T-helper 1 cell treated with Interleukin-12 subunit alpha and Interleukin-12 subunit beta and Interleukin-4 antibody, amounts not matched to agents 30 μg/mL and 1 μg/mL, for 36 hours (primary cell): ENCODE data around the gene INMT.

Experiments
- H3K27ac Mint-ChIP-seq: one replicate; pipeline ENCODE4 v1.8.0; 2021; ENCODE audit warnings: mild to moderate bottlenecking, mixed read lengths
- H3K27me3 Mint-ChIP-seq: one replicate; pipeline ENCODE4 v1.8.0; 2021; ENCODE audit warnings: low read depth, mixed read lengths
- H3K36me3 Mint-ChIP-seq: one replicate; pipeline ENCODE4 v1.8.0; 2021; ENCODE audit warnings: low read depth, mixed read lengths
- H3K4me1 Mint-ChIP-seq: one replicate; pipeline ENCODE4 v1.8.0; 2021; ENCODE audit warnings: low read depth, mixed read lengths
- H3K4me3 Mint-ChIP-seq: one replicate; pipeline ENCODE4 v1.8.0; 2021; ENCODE audit warnings: mild to moderate bottlenecking, moderate library complexity, mixed read lengths
- H3K9me3 Mint-ChIP-seq: one replicate; pipeline ENCODE4 v1.8.0; 2021; ENCODE audit warnings: mixed read lengths

The INMT gene

DNA sequence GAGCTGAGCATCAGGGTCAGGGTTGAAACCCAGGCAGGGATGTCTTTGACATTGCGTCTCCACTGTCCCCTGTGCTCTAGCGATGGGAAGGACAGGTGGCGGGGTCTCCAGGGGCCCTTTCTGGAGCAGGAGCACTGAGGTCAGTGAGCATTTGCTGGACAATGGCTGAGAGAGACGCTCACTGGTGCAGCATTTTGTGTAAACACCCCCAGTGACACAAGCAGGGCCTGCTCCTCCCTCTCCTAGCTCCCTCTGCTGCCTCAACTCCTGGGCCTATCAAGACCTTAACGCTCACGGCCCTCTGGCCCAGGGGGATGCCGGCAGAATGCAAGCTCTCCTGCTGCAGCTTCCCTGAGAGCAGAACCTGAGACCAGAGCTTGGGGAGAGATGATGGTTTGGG is 17.4 kb upstream of the INMT start:
- Mint-ChIP-seq H3K4me3 (no peak overlapping the region), H3K9me3 (no peaks in the 10 kb centered on the region), H3K4me1 (peaks cover 30% of the 10 kb centered on the region), H3K27ac (no peak overlapping the region), H3K36me3 (peaks cover 8% of the 10 kb centered on the region), H3K27me3 (no peaks in the 10 kb centered on the region)

- Mint-ChIP-seq H3K27ac (no peak overlapping the region), H3K4me3 (no peak overlapping the region), H3K4me1 (peaks cover 26% of the 10 kb centered on the region)
Measured at GRCh38 chr7:30735631-30736030, 16.3 kb upstream of the INMT start.

GRCh38 chr7:30736291-30736690 is 15.6 kb upstream of the INMT start:
- Mint-ChIP-seq H3K27me3 (no peaks in the 10 kb centered on the region), H3K4me1 (peaks cover 24% of the 10 kb centered on the region), H3K4me3 (no peak overlapping the region), H3K27ac (no peak overlapping the region), H3K9me3 (no peaks in the 10 kb centered on the region), H3K36me3 (peaks cover 8% of the 10 kb centered on the region)

More at GRCh38 chr7:30735631-30736030, 16.3 kb upstream of the INMT start:
- H3K9me3 Mint-ChIP-seq = no peaks in the 10 kb centered on the region
- peaks cover 8% of the 10 kb centered on the region for H3K36me3 Mint-ChIP-seq
- no peaks in the 10 kb centered on the region for H3K27me3 Mint-ChIP-seq

DNA sequence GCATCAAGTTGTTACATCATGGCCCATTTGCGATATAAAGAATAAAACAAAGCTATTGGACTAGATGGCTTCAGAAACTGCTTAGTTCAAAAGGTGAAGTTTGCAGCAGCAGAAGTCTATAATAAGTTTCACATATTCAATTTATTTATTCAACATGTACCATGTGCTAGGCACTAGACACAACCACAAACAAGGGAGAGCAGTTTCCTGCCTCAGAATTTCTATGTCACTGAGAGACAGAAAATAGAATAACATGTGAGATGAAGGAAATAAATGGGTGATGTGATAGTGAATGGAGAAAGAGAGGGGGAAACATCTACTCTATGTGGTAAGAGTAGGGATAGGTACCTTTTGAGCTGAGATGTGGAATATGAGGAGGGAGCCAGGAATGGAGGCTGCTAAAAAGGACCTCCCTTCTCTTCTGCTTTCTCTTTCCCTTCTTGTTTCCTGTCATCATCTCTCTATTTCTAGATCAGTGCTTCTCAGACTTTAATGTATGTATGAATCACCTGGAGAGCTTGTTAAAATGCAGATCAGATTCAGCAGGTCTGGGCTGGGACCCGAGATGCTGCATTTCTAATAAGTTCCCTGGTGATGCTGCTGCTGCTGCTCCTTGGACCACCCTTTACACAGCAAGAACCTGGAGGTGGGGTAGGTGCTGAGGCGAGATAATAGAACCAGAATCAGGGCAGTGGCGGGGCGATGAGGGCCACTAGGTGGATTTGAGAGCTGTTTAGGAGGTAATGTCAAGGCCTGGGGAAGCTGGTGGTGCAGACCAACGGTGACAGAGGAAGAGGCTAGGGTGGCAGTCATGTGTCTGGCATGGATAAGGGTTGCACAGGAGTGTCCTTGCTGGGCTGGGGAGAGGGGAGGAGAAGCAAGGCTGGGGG is 13.7 kb upstream of the INMT start:
- Mint-ChIP-seq H3K27me3 (no peaks in the 10 kb centered on the region), H3K36me3 (peaks cover 8% of the 10 kb centered on the region), H3K9me3 (no peaks in the 10 kb centered on the region), H3K4me3 (peak overlapping the region; percentile 29), H3K27ac (peak overlapping the region; percentile 86), H3K4me1 (peaks cover 22% of the 10 kb centered on the region)

DNA sequence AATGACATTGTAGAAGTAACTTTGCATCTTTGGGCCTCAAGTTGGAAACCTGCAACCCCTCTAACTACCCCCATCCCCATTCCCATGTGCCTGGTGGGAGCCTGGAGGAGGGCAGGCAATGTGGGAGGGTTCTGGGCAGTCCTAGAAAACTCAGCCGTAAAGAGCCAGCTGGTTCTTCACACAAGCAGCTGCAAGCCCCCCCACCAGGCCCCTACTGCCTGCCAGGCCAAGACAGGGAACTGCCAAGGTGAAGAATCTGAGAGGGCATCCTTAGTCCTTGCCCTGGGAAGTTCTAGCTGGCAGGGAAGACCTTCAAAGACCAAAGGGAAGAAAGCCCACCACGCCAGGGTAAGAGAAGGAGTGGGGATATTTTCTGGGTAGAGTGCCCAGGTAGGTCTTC is 12.2 kb upstream of the INMT start:
- H3K36me3 Mint-ChIP-seq = peaks cover 7% of the 10 kb centered on the region
- no peak overlapping the region for H3K27ac Mint-ChIP-seq
- no peaks in the 10 kb centered on the region for H3K9me3 Mint-ChIP-seq
- no peak overlapping the region for H3K4me3 Mint-ChIP-seq
- H3K4me1 Mint-ChIP-seq = peaks cover 30% of the 10 kb centered on the region
- no peaks in the 10 kb centered on the region for H3K27me3 Mint-ChIP-seq

DNA sequence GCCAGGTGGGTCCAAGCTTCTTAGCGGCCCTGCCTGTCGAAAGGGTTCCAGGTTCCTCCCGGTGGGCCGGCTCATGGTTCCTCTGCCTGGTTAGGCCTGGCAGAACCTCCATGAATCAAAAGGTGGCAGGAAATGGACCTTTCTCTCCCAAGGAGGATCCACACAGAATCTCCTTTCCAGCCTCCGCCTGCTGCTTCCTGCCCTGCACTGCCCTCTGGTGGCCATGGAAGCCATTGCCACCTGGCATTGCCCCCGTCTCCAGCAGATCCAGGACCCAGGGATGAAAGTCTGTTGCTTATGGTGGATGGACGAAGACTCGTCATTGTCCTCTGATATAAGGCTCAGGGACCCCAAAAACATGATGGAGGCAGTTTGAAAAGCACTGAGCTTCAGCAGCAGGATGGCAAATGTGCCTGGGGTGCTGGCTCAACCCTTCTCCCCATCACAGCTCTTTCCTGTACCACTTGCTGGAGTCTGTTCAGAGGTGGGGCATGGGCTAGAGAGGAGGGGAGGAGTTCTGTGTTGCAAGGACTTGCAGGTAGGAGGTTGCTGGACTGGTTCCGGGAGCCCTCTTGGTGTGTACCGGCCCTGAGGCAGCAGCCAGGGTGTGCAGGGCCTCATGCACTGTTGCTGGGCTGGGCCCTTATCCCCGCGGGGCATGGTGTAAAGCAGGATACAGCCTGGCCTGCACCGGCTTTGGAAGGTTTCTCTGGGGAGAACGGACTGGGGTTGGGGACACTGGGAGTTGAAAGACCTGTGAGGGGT is 11.3 kb upstream of the INMT start:
- no peak overlapping the region for H3K4me3 Mint-ChIP-seq
- peaks cover 2% of the 10 kb centered on the region for H3K36me3 Mint-ChIP-seq
- H3K27ac Mint-ChIP-seq = no peak overlapping the region
- H3K9me3 Mint-ChIP-seq = no peaks in the 10 kb centered on the region
- H3K4me1 Mint-ChIP-seq = peaks cover 30% of the 10 kb centered on the region
- no peaks in the 10 kb centered on the region for H3K27me3 Mint-ChIP-seq

DNA sequence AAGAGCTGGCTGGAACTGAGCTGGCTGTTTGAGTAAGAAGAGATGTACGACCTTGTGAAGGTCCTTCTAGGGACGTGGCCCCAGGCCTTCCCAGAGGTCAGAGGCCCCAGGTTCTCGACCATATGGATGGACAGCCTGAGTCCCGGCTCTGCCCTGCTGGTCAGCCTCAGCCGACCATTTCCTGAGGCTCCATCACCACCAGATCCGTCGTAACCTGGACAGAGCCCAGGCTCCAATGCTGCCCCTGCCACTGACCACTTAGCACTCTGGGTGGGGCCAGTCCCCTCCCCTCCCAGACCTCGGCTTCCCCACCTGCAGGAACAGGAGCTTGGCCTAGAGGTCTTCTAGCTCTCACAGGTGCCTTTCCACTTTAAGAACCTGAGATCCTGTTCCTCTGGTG is 10.6 kb upstream of the INMT start:
- Mint-ChIP-seq H3K4me3 (no peak overlapping the region), H3K9me3 (no peaks in the 10 kb centered on the region), H3K4me1 (peaks cover 30% of the 10 kb centered on the region), H3K27me3 (no peaks in the 10 kb centered on the region), H3K27ac (no peak overlapping the region), H3K36me3 (peaks cover 2% of the 10 kb centered on the region)

DNA sequence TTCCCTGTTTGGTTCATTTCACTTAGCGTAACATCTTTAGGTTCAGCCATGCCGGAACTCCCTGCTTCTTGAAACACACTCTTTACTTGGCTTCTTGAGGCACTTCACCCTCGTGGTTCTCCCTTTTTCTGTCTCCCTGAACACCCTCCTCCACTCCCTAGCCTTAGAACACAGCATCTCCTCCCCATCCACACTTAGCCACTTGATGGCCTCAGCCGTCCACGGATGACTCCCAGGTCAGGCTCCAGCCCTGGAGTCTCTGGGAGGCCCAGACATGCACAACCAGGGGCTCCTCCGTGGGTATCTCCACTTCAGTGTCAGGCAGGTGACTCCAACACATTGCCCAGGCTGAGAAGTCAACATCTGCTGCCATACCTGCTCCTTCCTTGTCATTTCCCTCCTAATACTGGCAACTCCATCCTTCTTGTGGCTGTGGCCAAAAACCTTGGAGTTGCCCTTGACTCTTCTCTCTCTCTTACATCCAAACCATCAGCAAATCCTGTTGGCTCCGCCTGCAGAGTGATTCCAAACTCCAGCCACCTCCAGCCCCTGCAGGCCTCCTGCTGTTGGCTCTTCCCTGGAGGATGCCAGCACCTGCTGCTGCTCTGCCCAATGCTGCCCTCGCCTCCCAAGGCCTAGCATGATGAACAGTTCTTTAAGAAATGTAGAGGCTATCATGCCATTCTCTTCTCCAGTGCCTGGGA is 8.4 kb upstream of the INMT start:
- Mint-ChIP-seq H3K9me3 (no peaks in the 10 kb centered on the region), H3K27ac (no peak overlapping the region), H3K36me3 (no peaks in the 10 kb centered on the region), H3K4me3 (no peak overlapping the region), H3K4me1 (peaks cover 17% of the 10 kb centered on the region), H3K27me3 (no peaks in the 10 kb centered on the region)

DNA sequence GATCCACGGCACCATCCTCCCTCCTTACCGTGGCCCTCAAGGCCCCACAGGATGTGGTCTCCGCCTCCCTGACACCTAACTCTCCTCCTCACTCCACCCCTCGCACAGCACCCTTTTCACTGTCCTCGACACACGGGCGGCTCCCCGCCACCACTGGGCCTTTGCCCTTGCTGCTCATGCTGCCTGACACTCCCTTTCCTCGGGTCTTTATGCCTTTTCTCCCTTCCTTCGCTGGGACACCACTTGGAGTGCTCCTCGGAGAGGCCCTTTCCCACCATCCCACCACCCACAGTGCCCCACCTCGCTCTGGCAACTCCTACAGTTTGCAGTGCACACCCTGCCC is 7.9 kb upstream of the INMT start:
- Mint-ChIP-seq H3K27ac (no peak overlapping the region), H3K36me3 (no peaks in the 10 kb centered on the region), H3K27me3 (no peaks in the 10 kb centered on the region), H3K9me3 (no peaks in the 10 kb centered on the region), H3K4me1 (peaks cover 12% of the 10 kb centered on the region), H3K4me3 (no peak overlapping the region)

DNA sequence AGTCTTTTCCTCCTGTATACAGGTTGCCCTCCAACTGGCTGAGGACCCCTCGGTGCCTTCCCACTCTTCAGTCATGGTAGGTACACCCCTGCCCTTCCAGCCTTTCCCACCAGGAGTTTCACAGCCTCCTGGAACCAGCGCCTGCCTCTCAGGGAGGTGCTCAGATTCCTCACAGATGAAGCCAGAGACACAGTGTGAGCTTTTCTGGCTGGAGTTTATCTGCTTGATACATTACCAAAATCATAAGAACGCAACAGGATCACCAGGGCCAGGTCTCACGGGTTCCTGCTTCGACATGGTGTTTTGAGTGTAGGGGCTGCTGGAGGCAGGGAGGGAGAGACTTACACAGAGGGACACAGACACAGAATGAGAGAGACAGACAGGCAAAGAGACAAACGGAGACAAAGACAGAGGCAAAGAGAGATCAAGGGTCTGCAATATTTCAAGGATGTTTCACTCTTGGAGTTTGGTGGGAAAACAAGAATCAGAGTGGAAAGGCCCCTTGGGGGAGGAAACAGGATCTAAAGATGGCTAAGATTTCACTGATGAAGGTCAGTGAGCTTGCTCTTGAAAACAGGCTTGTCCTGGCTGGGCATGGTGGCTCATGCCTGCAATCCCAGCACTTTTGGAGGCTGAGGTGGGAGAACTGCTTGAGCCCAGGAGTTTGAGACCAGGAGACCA is 6.5 kb upstream of the INMT start:
- Mint-ChIP-seq H3K36me3 (no peaks in the 10 kb centered on the region), H3K9me3 (no peaks in the 10 kb centered on the region), H3K4me1 (peaks cover 10% of the 10 kb centered on the region), H3K4me3 (no peak overlapping the region), H3K27ac (no peak overlapping the region), H3K27me3 (peaks cover 3% of the 10 kb centered on the region)

DNA sequence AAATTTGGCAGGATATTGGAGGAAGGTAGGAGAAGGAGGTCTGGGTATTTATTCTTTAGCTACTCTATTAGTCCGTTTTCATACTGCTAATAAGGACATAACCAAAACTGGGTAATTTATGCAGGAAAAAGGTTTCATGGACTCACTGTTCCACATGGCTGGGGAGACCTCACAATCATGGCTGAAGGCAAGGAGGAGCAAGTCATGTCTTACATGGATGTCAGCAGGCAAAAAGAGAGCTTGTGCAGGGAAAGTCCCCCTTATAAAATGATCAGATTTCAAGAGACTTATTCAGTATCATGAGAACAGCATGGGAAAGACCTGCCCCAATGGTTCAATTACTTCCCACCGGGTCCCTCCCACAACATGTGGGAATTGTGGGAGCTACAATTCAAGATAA is 1.9 kb upstream of the INMT start:
- H3K27me3 Mint-ChIP-seq = peaks cover 3% of the 10 kb centered on the region
- H3K9me3 Mint-ChIP-seq = no peaks in the 10 kb centered on the region
- H3K36me3 Mint-ChIP-seq = no peaks in the 10 kb centered on the region
- H3K4me3 Mint-ChIP-seq = no peak overlapping the region
- no peak overlapping the region for H3K27ac Mint-ChIP-seq
- H3K4me1 Mint-ChIP-seq = no peaks in the 10 kb centered on the region

DNA sequence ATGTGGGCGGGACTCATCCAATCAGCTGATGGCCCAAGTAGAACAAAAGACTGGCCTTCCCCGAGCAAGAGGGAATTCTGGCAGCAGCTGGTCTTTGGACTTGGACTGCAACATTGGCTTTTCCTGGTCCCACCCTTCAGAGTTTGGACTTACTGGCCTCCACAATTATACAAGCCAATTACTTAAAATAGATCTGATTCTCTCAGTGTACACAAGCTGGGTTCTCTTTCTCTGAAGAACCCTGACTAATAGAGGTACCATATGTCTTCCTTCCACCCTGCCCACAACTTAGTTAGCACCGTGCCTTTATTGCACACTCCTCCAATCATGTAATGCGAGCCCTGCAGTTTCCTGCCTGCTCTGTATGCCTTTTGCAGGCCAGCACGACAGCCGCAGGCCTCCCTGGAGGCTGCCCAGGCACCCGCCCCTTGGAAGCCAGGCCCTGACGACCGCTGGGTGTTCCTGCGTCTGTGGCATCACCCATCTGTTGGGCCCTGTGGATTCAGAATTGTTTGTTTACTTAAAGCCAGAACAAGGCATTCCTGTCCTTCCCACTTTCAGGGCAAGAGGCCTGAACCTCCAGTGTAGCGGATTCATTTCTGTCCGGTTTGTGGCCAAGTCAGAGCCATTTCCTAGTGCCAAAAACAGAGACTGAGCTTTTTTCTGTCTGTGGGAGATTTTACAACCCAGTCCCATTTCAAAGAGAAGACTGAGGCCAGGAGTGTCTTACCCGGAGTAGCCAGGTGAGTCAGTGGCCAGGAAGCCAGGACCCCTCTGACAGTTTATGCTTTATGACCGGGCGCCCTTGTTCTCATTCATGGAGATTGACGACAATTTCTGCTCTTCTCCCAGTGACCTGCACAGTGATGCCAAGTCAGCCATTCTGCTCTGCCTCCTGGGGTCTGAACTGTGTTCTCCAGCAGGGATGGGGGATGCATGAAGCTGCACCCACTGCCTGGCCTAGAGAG is 968 bp upstream of the INMT start:
- no peaks in the 10 kb centered on the region for H3K9me3 Mint-ChIP-seq
- H3K4me1 Mint-ChIP-seq = no peaks in the 10 kb centered on the region
- H3K4me3 Mint-ChIP-seq = no peak overlapping the region
- no peaks in the 10 kb centered on the region for H3K36me3 Mint-ChIP-seq
- H3K27ac Mint-ChIP-seq = no peak overlapping the region
- H3K27me3 Mint-ChIP-seq = peaks cover 3% of the 10 kb centered on the region

DNA sequence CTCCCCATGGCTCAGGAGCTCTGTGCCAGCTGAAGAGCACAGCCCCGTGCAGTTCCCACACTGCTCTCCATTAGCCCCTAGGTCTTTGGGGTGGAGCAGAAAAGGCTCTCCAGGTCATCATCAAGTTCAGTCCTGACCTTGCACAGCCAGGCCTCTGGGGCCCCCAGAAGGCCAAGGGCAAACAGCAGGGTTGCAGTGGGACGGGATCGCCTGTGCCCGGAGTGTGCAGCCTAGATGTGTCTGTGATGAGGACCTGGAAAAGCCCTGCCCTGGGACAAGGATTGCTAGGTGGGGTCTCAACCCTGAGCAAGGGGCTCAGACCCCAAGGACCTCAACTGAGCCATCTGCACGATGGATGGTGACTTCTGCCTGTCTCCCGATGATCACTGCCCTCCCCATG is 549 bp downstream of the INMT start:
- Mint-ChIP-seq H3K4me3 (no peak overlapping the region), H3K27me3 (peaks cover 3% of the 10 kb centered on the region), H3K4me1 (no peaks in the 10 kb centered on the region), H3K27ac (no peak overlapping the region), H3K36me3 (no peaks in the 10 kb centered on the region), H3K9me3 (no peaks in the 10 kb centered on the region)
